GM10248 (cell line): ENCODE measurements around the gene NLRP14.
A peak's percentile ranks its signal among the peaks of the same experiment; 100 is the strongest.

ENCODE experiments used
- CTCF ChIA-PET: fragments of 300-600 bp; sonication (Branson Sonifier 250); formaldehyde crosslinking; extraction: SDS; loops from one replicate; lab custom pipeline; 2021; ENCODE audit warnings: antibody characterized with exemption; lab: Yijun Ruan, JAX
- POLR2A ChIA-PET: fragments of 350-650 bp; sonication (Branson Sonifier 250); formaldehyde crosslinking; extraction: SDS; loops from one replicate; lab custom pipeline; 2020; ENCODE audit warnings: antibody characterized with exemption; lab: Yijun Ruan, JAX
- DNase-seq: peaks from one replicate; pipeline ENCODE4 v3.0.0; 2012; ENCODE audit errors: extremely low spot score
- CTCF ChIP-seq: IDR thresholded peaks from 2 replicates; pipeline ENCODE4 v1.5.1; 2012; ENCODE audit warnings: mild to moderate bottlenecking, low read depth; ENCODE audit errors: extremely low read depth, missing control alignments, control extremely low read depth

NLRP14 gene

GRCh38 chr11:7072401-7073028 lies 52.2 kb downstream of the NLRP14 start:
- TF ChIP-seq CTCF: no peak
- ChIA-PET POLR2A (no interaction called here), CTCF (interaction anchor here (1.1 to 1.3 kb wide), 2 partner anchors 12 to 26 kb away, joined by 3 to 5 read pairs; no protein-coding TSS in a partner anchor)
- no peak for DNase-seq

GRCh38 chr11:7077101-7077500 lies 56.8 kb downstream of the NLRP14 start:
- CTCF ChIA-PET: no interaction called here
- DNase-seq: peak; percentile 7
- POLR2A ChIA-PET: no interaction called here

GRCh38 chr11:7079545-7080135 lies 59.4 kb downstream of the NLRP14 start:
- CTCF ChIA-PET: no interaction called here
- TF ChIP-seq CTCF: no peak

More at GRCh38 chr11:7077101-7077500, 56.8 kb downstream of the NLRP14 start:
- TF ChIP-seq CTCF: no peak

GRCh38 chr11:7080900-7081299 lies 60.6 kb downstream of the NLRP14 start:
- CTCF ChIA-PET: no interaction called here
- POLR2A ChIA-PET: no interaction called here
- TF ChIP-seq CTCF: no peak

More at GRCh38 chr11:7079545-7080135, 59.4 kb downstream of the NLRP14 start:
- POLR2A ChIA-PET: no interaction called here
- no peak for DNase-seq

GRCh38 chr11:7081441-7081840 lies 61.2 kb downstream of the NLRP14 start:
- DNase-seq: no peak
- ChIA-PET POLR2A (no interaction called here), CTCF (no interaction called here)
- TF ChIP-seq CTCF: no peak

More at GRCh38 chr11:7080900-7081299, 60.6 kb downstream of the NLRP14 start:
- DNase-seq: no peak

DNA sequence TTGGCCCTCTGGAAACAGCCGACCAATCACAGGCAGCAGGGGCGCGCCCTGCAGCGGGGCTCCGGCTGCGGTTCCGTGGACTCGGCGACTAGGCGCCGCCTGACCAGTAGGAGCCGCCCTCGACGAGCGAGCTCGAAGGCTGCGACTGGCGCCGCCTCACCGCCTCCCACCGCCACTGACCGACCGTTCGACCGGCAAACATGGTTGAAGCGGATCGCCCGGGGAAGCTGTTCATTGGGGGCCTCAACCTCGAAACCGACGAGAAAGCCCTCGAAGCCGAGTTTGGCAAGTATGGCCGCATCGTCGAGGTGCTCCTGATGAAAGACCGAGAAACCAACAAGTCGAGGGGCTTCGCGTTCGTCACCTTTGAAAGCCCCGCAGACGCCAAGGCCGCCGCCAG lies 68.6 kb downstream of the NLRP14 start, which contains the start of gene RBMXL2:
RBMXL2 (plus strand) TSS at position 78 of the 400 bp plus-strand sequence; CDS start at position 201, 123 bp downstream.
- POLR2A ChIA-PET: no interaction called here
- no peak for TF ChIP-seq CTCF
- no peak for DNase-seq
- CTCF ChIA-PET: interaction anchor here (1.1 to 1.5 kb wide), 2 partner anchors 9 to 1010 kb away, joined by 3 to 5 read pairs; no protein-coding TSS in a partner anchor
